Measurements from ENCODE around the gene DEGS2.
"Not testable (repeated sequence)": the region's sequence is repeated elsewhere in the genome, so short reads cannot be mapped to it uniquely, and the experiment has no call there.

Gene DEGS2

GRCh38 chr14:100176811-100177327 is 17.4 kb upstream of the DEGS2 start:
- no peak for DNase-seq

- DNase-seq: no peak
Measured at GRCh38 chr14:100173353-100173752, 13.9 kb upstream of the DEGS2 start.

GRCh38 chr14:100172811-100173210 is 13.4 kb upstream of the DEGS2 start:
- no peak for DNase-seq

GRCh38 chr14:100170880-100171279 is 11.4 kb upstream of the DEGS2 start:
- DNase-seq: no peak

- DNase-seq: no peak
Measured at GRCh38 chr14:100168506-100168905, 9.1 kb upstream of the DEGS2 start.

GRCh38 chr14:100165831-100166440 is 6.5 kb upstream of the DEGS2 start:
- no peak for DNase-seq

GRCh38 chr14:100165376-100165775 is 5.9 kb upstream of the DEGS2 start:
- DNase-seq: no peak

- no peak for DNase-seq
Measured at GRCh38 chr14:100160534-100160916, 1.1 kb upstream of the DEGS2 start.

GRCh38 chr14:100159865-100160533 is 554 bp upstream of the DEGS2 start:
- no peak for DNase-seq

- DNase-seq: no peak
Measured at GRCh38 chr14:100158566-100159093, 815 bp downstream of the DEGS2 start.

- not testable (repeated sequence) for DNase-seq
Measured at GRCh38 chr14:100157548-100158232, 1.8 kb downstream of the DEGS2 start.

GRCh38 chr14:100156776-100157175 is 2.7 kb downstream of the DEGS2 start:
- DNase-seq: no peak

GRCh38 chr14:100155756-100156616 is 3.5 kb downstream of the DEGS2 start:
- DNase-seq: no peak

GRCh38 chr14:100155049-100155621 is 4.3 kb downstream of the DEGS2 start:
- DNase-seq: no peak

GRCh38 chr14:100153560-100153959 is 5.9 kb downstream of the DEGS2 start:
- no peak for DNase-seq

- no peak for DNase-seq
Measured at GRCh38 chr14:100152091-100152490, 7.4 kb downstream of the DEGS2 start.

GRCh38 chr14:100150932-100151587 is 8.4 kb downstream of the DEGS2 start:
- no peak for DNase-seq

- DNase-seq: no peak
Measured at GRCh38 chr14:100149851-100150611, 9.4 kb downstream of the DEGS2 start.

- no peak for DNase-seq
Measured at GRCh38 chr14:100148837-100149731, 10.4 kb downstream of the DEGS2 start.
